HepG2 (cell line): ENCODE results near the gene ZBTB46. TPM values are rescaled to one million over a fixed set of nuclear protein-coding genes. Genes with fewer than 3 reads are reported as not detected.

ENCODE experiments used
- ATF1 ChIP-seq: IDR thresholded peaks from 2 replicates; pipeline ENCODE4 v1.6.1; 2016; ENCODE audit warnings: mild to moderate bottlenecking, control low read depth
- BATF2 ChIP-seq: sonication (generic); formaldehyde crosslinking; IDR thresholded peaks from 2 replicates; pipeline ENCODE4 v1.8.0; 2022; ENCODE audit warnings: mild to moderate bottlenecking, missing genetic modification reagents, moderate library complexity
- CREB3 ChIP-seq: sonication (generic); formaldehyde crosslinking; IDR thresholded peaks from 2 replicates; pipeline ENCODE4 v1.5.0; 2020; ENCODE audit warnings: missing genetic modification reagents
- ETS1 ChIP-seq: sonication (generic); formaldehyde crosslinking; IDR thresholded peaks from 2 replicates; pipeline ENCODE4 v1.4.0; 2020; ENCODE audit warnings: missing genetic modification reagents
- EZH2 ChIP-seq: conservative IDR thresholded peaks from 2 replicates; pipeline ENCODE4 v1.6.1; 2012; ENCODE audit warnings: mild to moderate bottlenecking, low read depth, low read length, moderate library complexity
- GFI1 ChIP-seq: sonication (generic); formaldehyde crosslinking; IDR thresholded peaks from 2 replicates; pipeline ENCODE4 v1.5.0; 2020; ENCODE audit warnings: missing genetic modification reagents, mild to moderate bottlenecking, borderline replicate concordance
- GTF3A ChIP-seq: sonication (generic); formaldehyde crosslinking; conservative IDR thresholded peaks from 2 replicates; pipeline ENCODE4 v1.4.0; 2020; ENCODE audit warnings: mild to moderate bottlenecking, missing genetic modification reagents
- HIVEP1 ChIP-seq: sonication (generic); formaldehyde crosslinking; IDR thresholded peaks from 2 replicates; pipeline ENCODE4 v1.4.0; 2020; ENCODE audit warnings: mild to moderate bottlenecking, missing genetic modification reagents
- MLLT10 ChIP-seq: sonication (generic); formaldehyde crosslinking; IDR thresholded peaks from 2 replicates; pipeline ENCODE4 v1.4.0; 2020; ENCODE audit warnings: missing genetic modification reagents
- NR2F1 ChIP-seq, 2 experiments: fragments of 450-650 bp in 1 of 2; formaldehyde crosslinking in 1 of 2; IDR thresholded peaks; 2 replicates each; pipeline versions ENCODE4 v1.5.0 to v1.6.1; 2016 to 2020; ENCODE audit warnings: mild to moderate bottlenecking in 1 of 2, missing compliant biosample characterization in 1 of 2, missing genetic modification reagents in 1 of 2, moderate library complexity in 1 of 2
- REL ChIP-seq: sonication (generic); formaldehyde crosslinking; conservative IDR thresholded peaks from 2 replicates; pipeline ENCODE4 v1.8.0; 2022; ENCODE audit warnings: mild to moderate bottlenecking, missing genetic modification reagents, moderate library complexity
- SETDB1 ChIP-seq: sonication (generic); formaldehyde crosslinking; IDR thresholded peaks from 2 replicates; pipeline ENCODE4 v1.5.1; 2020; ENCODE audit warnings: missing genetic modification reagents, mild to moderate bottlenecking, borderline replicate concordance
- SP2 ChIP-seq: sonication (generic); formaldehyde crosslinking; IDR thresholded peaks from 2 replicates; pipeline ENCODE4 v1.5.1; 2020; ENCODE audit warnings: mild to moderate bottlenecking, missing genetic modification reagents
- SP4 ChIP-seq: sonication (generic); formaldehyde crosslinking; IDR thresholded peaks from 2 replicates; pipeline ENCODE4 v1.8.1; 2023; ENCODE audit warnings: mild to moderate bottlenecking, missing genetic modification reagents
- STAG1 ChIP-seq: sonication (generic); formaldehyde crosslinking; IDR thresholded peaks from 2 replicates; pipeline ENCODE4 v1.4.0; 2020; ENCODE audit warnings: missing genetic modification reagents
- ZMYM2 ChIP-seq: sonication (generic); formaldehyde crosslinking; IDR thresholded peaks from 2 replicates; pipeline ENCODE4 v1.8.0; 2022; ENCODE audit warnings: mild to moderate bottlenecking, missing genetic modification reagents
- ZNF251 ChIP-seq: sonication (generic); formaldehyde crosslinking; IDR thresholded peaks from 2 replicates; pipeline ENCODE4 v1.9.0; 2021; ENCODE audit warnings: mild to moderate bottlenecking, missing genetic modification reagents
- ZNF317 ChIP-seq: sonication (generic); formaldehyde crosslinking; IDR thresholded peaks from 2 replicates; pipeline ENCODE4 v1.5.0; 2020; ENCODE audit warnings: mild to moderate bottlenecking, missing genetic modification reagents
- ZNF629 ChIP-seq: sonication (generic); formaldehyde crosslinking; conservative IDR thresholded peaks from 2 replicates; pipeline ENCODE4 v1.5.0; 2020; ENCODE audit warnings: missing genetic modification reagents
- polyA plus RNA-seq, 8 experiments: library from polyadenylated mRNA; depleted of rRNA in 3 of 8; stranded (reverse) in 7 of 8; unstranded in 1 of 8; fragments of >200 nt; fragmentation: Illumina TruSeq in 4 of 8; extraction: Trizol in 4 of 8; gene quantifications; 2 replicates each; pipeline versions ENCODE4 v1.2.1 to v1.2.3, GENCODE V29; 2011 to 2016; ENCODE audit warnings: low read depth in 4 of 8, missing spikeins in 1 of 8, mixed read lengths in 1 of 8; ENCODE audit not compliant: insufficient read depth in 1 of 8
- total RNA-seq, 5 experiments: library from RNA; depleted of rRNA; stranded (reverse); fragments of >200 nt; fragmentation: Illumina TruSeq; extraction: Trizol; gene quantifications; 2 replicates each; pipeline ENCODE4 v1.2.3, GENCODE V29; 2016; ENCODE audit warnings: low read depth in 1 of 5
- TF ChIP-seq, protein P1 (sequence below): sonication (generic); formaldehyde crosslinking; IDR thresholded peaks from 2 replicates; pipeline ENCODE4 v1.4.0; 2020; ENCODE audit warnings: missing genetic modification reagents
- TF ChIP-seq, protein P2 (sequence below): sonication (generic); formaldehyde crosslinking; IDR thresholded peaks from 2 replicates; pipeline ENCODE4 v1.8.1; 2023; ENCODE audit warnings: mild to moderate bottlenecking, moderate library complexity, missing genetic modification reagents
- TF ChIP-seq, protein P3 (sequence below): sonication (generic); formaldehyde crosslinking; IDR thresholded peaks from 2 replicates; pipeline ENCODE4 v1.5.0; 2020; ENCODE audit warnings: mild to moderate bottlenecking, missing genetic modification reagents, borderline replicate concordance

The ZBTB46 gene
- total and polyA plus RNA-seq, 2 of the 13 experiments (the other 11 are each of a cell fraction or from before 2014, with no cell fraction given), result 1.6 to 13.5 TPM

GRCh38 chr20:63709149-63709527, 121.9 kb downstream of the ZBTB46 start (continued):
- TF ChIP-seq ZMYM2, result no peak
- TF ChIP-seq, protein P1, sequence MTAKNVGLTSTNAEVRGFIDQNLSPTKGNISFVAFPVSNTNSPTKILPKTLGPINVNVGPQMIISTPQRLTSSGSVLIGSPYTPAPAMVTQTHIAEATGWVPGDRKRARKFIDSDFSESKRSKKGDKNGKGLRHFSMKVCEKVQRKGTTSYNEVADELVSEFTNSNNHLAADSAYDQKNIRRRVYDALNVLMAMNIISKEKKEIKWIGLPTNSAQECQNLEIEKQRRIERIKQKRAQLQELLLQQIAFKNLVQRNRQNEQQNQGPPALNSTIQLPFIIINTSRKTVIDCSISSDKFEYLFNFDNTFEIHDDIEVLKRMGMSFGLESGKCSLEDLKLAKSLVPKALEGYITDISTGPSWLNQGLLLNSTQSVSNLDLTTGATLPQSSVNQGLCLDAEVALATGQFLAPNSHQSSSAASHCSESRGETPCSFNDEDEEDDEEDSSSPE, result no peak
- TF ChIP-seq HIVEP1, result 0 out of 2 replicates have a peak, but pooled peaks have one; percentile 6
- TF ChIP-seq ATF1 (CRISPR knock-in tag), result no peak
- no peak for TF ChIP-seq GFI1
- no peak for TF ChIP-seq ZNF317 (CRISPR knock-in tag)
- no peak for TF ChIP-seq SP4 (CRISPR knock-in tag)
- TF ChIP-seq NR2F1 (CRISPR knock-in tag; IDR thresholded peaks at IDR 0.05), result no peak
- no peak for TF ChIP-seq STAG1
- TF ChIP-seq, protein P2, sequence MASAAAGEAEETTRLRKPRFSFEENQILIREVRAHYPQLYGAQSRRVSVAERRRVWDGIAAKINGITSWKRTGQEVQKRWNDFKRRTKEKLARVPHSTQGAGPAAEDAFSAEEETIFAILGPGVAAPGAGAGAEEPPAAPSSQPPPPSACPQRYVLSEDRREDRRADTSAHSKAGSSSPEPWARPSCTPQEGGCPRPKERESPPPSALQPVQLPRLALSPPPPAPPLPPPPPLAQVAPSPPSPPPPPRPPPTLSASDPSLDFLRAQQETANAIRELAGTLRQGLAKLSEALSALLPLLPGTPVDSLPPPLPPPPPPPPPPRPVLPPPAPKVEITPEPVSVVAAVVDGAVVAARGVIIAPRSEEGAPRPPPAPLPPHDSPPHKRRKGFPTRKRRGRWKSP (CRISPR knock-in tag), result no peak
- no peak for TF ChIP-seq SETDB1 (CRISPR knock-in tag)
- no peak for TF ChIP-seq CREB3 (CRISPR knock-in tag)
- TF ChIP-seq GTF3A (CRISPR knock-in tag), result no peak
- TF ChIP-seq ZNF629, result 0 out of 2 replicates have a peak, but pooled peaks have one; percentile 0
- no peak for TF ChIP-seq BATF2
- TF ChIP-seq, protein P3, sequence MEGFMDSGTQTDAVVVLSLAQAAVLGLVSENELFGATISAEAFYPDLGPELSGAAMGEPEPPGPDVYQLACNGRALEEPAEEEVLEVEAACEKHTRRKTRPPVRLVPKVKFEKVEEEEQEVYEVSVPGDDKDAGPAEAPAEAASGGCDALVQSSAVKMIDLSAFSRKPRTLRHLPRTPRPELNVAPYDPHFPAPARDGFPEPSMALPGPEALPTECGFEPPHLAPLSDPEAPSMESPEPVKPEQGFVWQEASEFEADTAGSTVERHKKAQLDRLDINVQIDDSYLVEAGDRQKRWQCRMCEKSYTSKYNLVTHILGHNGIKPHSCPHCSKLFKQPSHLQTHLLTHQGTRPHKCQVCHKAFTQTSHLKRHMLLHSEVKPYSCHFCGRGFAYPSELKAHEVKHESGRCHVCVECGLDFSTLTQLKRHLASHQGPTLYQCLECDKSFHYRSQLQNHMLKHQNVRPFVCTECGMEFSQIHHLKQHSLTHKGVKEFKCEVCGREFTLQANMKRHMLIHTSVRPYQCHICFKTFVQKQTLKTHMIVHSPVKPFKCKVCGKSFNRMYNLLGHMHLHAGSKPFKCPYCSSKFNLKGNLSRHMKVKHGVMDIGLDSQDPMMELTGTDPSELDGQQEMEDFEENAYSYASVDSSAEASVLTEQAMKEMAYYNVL (CRISPR knock-in tag), result 0 out of 2 replicates have a peak, but pooled peaks have one; percentile 10
- no peak for TF ChIP-seq REL (CRISPR knock-in tag)
- TF ChIP-seq ZNF251 (CRISPR knock-in tag), result no peak
- no peak for TF ChIP-seq SP2 (CRISPR knock-in tag)
- TF ChIP-seq ETS1 (CRISPR knock-in tag), result 0 out of 2 replicates have a peak, but pooled peaks have one; percentile 6
- TF ChIP-seq EZH2, result no peak
- TF ChIP-seq MLLT10 (CRISPR knock-in tag), result no peak
